HT-29 (cell line): ENCODE results near the gene CCDC121. TPM values are rescaled to one million over a fixed set of nuclear protein-coding genes. Genes with fewer than 3 reads are reported as not detected.

Experiments used
- DNase-seq: peaks from one replicate; pipeline ENCODE4 v3.0.0-alpha.2; 2015; ENCODE audit warnings: low spot score
- small RNA-seq: library from RNA; depleted of rRNA; stranded (forward); fragments of <200 nt; gene quantifications from one replicate; pipeline ENCODE3, GENCODE V24; 2014
- total RNA-seq: library from RNA; depleted of rRNA; stranded (reverse); fragments of >200 nt; shearing (Covaris generic); gene quantifications from 2 replicates; pipeline ENCODE4 v1.2.3, GENCODE V29; 2014; rRNA removed

CCDC121 gene
- total RNA-seq, 1 experiment from 2014 or later, result 0.99 TPM

- peak; percentile 83 for DNase-seq
Observed at GRCh38 chr2:27582695-27583389, 46.0 kb downstream of the CCDC121 start, which contains the start of gene ZNF512. Gene ZNF512, plus strand, starts transcription at chr2:27583042. Its CDS starts 71 bp downstream, at chr2:27583113.

GRCh38 chr2:27582129-27582694 lies 46.6 kb downstream of the CCDC121 start:
- DNase-seq, result peak; percentile 12

- DNase-seq, result no peak
Observed at GRCh38 chr2:27581417-27582128, 47.2 kb downstream of the CCDC121 start.

Small RNA genes within 50 kb of the gene (small RNA-seq; reads per million reads assigned to genes)
- not detected for gene RF00340

Other genes starting within 250 kb of the CCDC121 start
- 16.0 and 20.4 TPM in 2 replicates for gene ZNF513, start 248.3 kb downstream of the CCDC121 start, total RNA-seq
- gene PPM1G, start 219.4 kb downstream of the CCDC121 start, total RNA-seq, result 141 and 148 TPM in 2 replicates
- 49.7 and 50.1 TPM in 2 replicates for gene NRBP1, start 200.4 kb downstream of the CCDC121 start, total RNA-seq
- 29.3 and 30.4 TPM in 2 replicates for gene KRTCAP3, start 186.6 kb downstream of the CCDC121 start, total RNA-seq
- gene IFT172, start 139.3 kb downstream of the CCDC121 start, total RNA-seq, result 21.1 and 24.0 TPM in 2 replicates
- 0.26 TPM in 1 of 2 replicates, not detected in the other for gene FNDC4, start 133.8 kb downstream of the CCDC121 start, total RNA-seq
- gene GCKR, start 132.2 kb downstream of the CCDC121 start, total RNA-seq, result 0.76 and 1.4 TPM in 2 replicates
- 10.2 and 14.4 TPM in 2 replicates for gene ZNF512, start 46.0 kb downstream of the CCDC121 start, total RNA-seq
- 22.2 and 24.0 TPM in 2 replicates for gene GPN1, start within 50 bp of the CCDC121 start, total RNA-seq
- gene SUPT7L, start 34.6 kb upstream of the CCDC121 start, total RNA-seq, result 21.4 and 22.9 TPM in 2 replicates
- gene SLC4A1AP, start 34.9 kb upstream of the CCDC121 start, total RNA-seq, result 20.9 and 22.2 TPM in 2 replicates
- gene MRPL33, start 142.7 kb upstream of the CCDC121 start, total RNA-seq, result 64.9 and 72.1 TPM in 2 replicates